Lung microvascular endothelial cell (primary cell): ENCODE measurements around the gene NEK2. TPM values are rescaled to one million over a fixed set of nuclear protein-coding genes. Genes with fewer than 3 reads are reported as not detected.
A peak's percentile ranks its signal among the peaks of the same experiment; 100 is the strongest.
"Not testable (repeated sequence)": the region's sequence is repeated elsewhere in the genome, so short reads cannot be mapped to it uniquely, and the experiment has no call there.

Source experiments
- DNase-seq, 2 donors: peaks; one replicate each; pipeline versions ENCODE4 v3.0.0 to v3.0.0-alpha.2; 2010; ENCODE audit warnings: low read depth in 2 of 2
- total RNA-seq: library from RNA; depleted of rRNA; stranded (reverse); fragments of >200 nt; gene quantifications from 2 replicates; pipeline ENCODE4 v1.2.1, GENCODE V29; 2014

The NEK2 gene
- total RNA-seq, 1 donor from 2014 or later = 2.4 TPM

- no peak for DNase-seq
These were observed 19.9 kb upstream of the NEK2 start for GRCh38 chr1:211695135-211695816.

- DNase-seq = not testable (repeated sequence)
These were observed 18.5 kb upstream of the NEK2 start for GRCh38 chr1:211693911-211694310.

GRCh38 chr1:211688421-211688820 lies 13.0 kb upstream of the NEK2 start:
- DNase-seq = no peak

- DNase-seq = peak in 1 of 2 donors; percentile 9
These were observed 12.2 kb upstream of the NEK2 start for GRCh38 chr1:211687462-211688215.

GRCh38 chr1:211685823-211686222 lies 10.4 kb upstream of the NEK2 start:
- DNase-seq = no peak

GRCh38 chr1:211684791-211685190 lies 9.4 kb upstream of the NEK2 start:
- DNase-seq = no peak

- DNase-seq = no peak
These were observed 8.9 kb upstream of the NEK2 start for GRCh38 chr1:211684331-211684730.

- no peak for DNase-seq
These were observed 8.2 kb upstream of the NEK2 start for GRCh38 chr1:211683396-211684297.

- DNase-seq = not testable (repeated sequence)
These were observed 6.8 kb upstream of the NEK2 start for GRCh38 chr1:211682186-211682585.

- DNase-seq = peak; percentile 89 to 90
These were observed 5.4 kb upstream of the NEK2 start for GRCh38 chr1:211680752-211681327.

- DNase-seq = no peak
These were observed 2.2 kb upstream of the NEK2 start for GRCh38 chr1:211677659-211678058.

GRCh38 chr1:211676761-211677160 lies 1.3 kb upstream of the NEK2 start:
- no peak for DNase-seq

GRCh38 chr1:211676106-211676583 lies 724 bp upstream of the NEK2 start:
- DNase-seq = no peak

GRCh38 chr1:211667065-211667617 lies 8.3 kb downstream of the NEK2 start:
- no peak for DNase-seq

- no peak for DNase-seq
These were observed 14.7 kb downstream of the NEK2 start for GRCh38 chr1:211660718-211661222.

- no peak for DNase-seq
These were observed 18.7 kb downstream of the NEK2 start for GRCh38 chr1:211656728-211657127.

GRCh38 chr1:211654838-211655787 lies 20.3 kb downstream of the NEK2 start:
- peak; percentile 88 to 91 for DNase-seq

- peak; percentile 59 to 65 for DNase-seq
These were observed 21.4 kb downstream of the NEK2 start for GRCh38 chr1:211653959-211654496.

GRCh38 chr1:211653293-211653692 lies 22.1 kb downstream of the NEK2 start:
- no peak for DNase-seq
